K562 (cell line): ENCODE data around the gene USP1. TPM values are rescaled to one million over a fixed set of nuclear protein-coding genes. Genes with fewer than 3 reads are reported as not detected.

Experiments used
- BRD4 ChIP-seq: fragments of 200-600 bp; sonication (generic); IDR thresholded peaks from 2 replicates; pipeline ENCODE4 v1.6.1; 2017; ENCODE audit warnings: inconsistent platforms
- CC2D1A ChIP-seq: fragments of 450-650 bp; IDR thresholded peaks from 2 replicates; pipeline ENCODE4 v1.6.1; 2017; ENCODE audit warnings: mild to moderate bottlenecking
- CREB3L1 ChIP-seq: fragments of 450-650 bp; IDR thresholded peaks from 2 replicates; pipeline ENCODE4 v1.6.1; 2014; ENCODE audit warnings: low read depth, mild to moderate bottlenecking, moderate library complexity, borderline replicate concordance
- EHMT2 ChIP-seq: fragments of 450-650 bp; IDR thresholded peaks from 2 replicates; pipeline ENCODE4 v1.6.1; 2018; ENCODE audit warnings: antibody characterized with exemption
- FOXJ2 ChIP-seq: fragments of 200-800 bp; sonication (Bioruptor generic); IDR thresholded peaks from 2 replicates; pipeline ENCODE4 v1.6.1; 2016; ENCODE audit warnings: missing genetic modification characterization, missing compliant biosample characterization
- HDGF ChIP-seq: fragments of 450-650 bp; IDR thresholded peaks from 2 replicates; pipeline ENCODE4 v1.6.1; 2016
- MLLT1 ChIP-seq, 2 experiments: fragments of 450-650 bp; IDR thresholded peaks; 2 replicates each; pipeline ENCODE4 v1.6.1; 2016
- PHB2 ChIP-seq: fragments of 450-650 bp; IDR thresholded peaks from 2 replicates; pipeline ENCODE4 v1.6.1; 2017; ENCODE audit warnings: low read depth
- POLR2AphosphoS2 ChIP-seq: IDR thresholded peaks from 2 replicates; pipeline ENCODE4 v1.6.1; 2012; ENCODE audit warnings: low read length, improper control_type of control experiment
- RBM15 ChIP-seq: fragments of 200-400 bp; formaldehyde crosslinking; IDR thresholded peaks from 2 replicates; pipeline ENCODE4 v1.6.1; 2018; ENCODE audit warnings: mild to moderate bottlenecking, low read length, moderate library complexity; ENCODE audit not compliant: insufficient read depth
- TFAP4 ChIP-seq: sonication (generic); formaldehyde crosslinking; IDR thresholded peaks from 2 replicates; pipeline ENCODE4 v1.8.0; 2022; ENCODE audit warnings: missing genetic modification reagents, mild to moderate bottlenecking, moderate library complexity, borderline replicate concordance
- THRAP3 ChIP-seq: fragments of 450-650 bp; IDR thresholded peaks from 2 replicates; pipeline ENCODE4 v1.6.1; 2016; ENCODE audit warnings: mild to moderate bottlenecking, inconsistent platforms, borderline replicate concordance
- ZNF143 ChIP-seq: sonication (generic); formaldehyde crosslinking; IDR thresholded peaks from 2 replicates; pipeline ENCODE4 v1.9.0; 2022; ENCODE audit warnings: mild to moderate bottlenecking, missing genetic modification reagents
- ZNF197 ChIP-seq: fragments of 200-800 bp; sonication (Bioruptor generic); IDR thresholded peaks from 2 replicates; pipeline ENCODE4 v1.6.1; 2016; ENCODE audit warnings: low read depth, missing genetic modification characterization, missing compliant biosample characterization
- ZNF592 ChIP-seq: fragments of 450-650 bp; IDR thresholded peaks from 2 replicates; pipeline ENCODE4 v1.6.1; 2017; ENCODE audit warnings: antibody characterized with exemption, mild to moderate bottlenecking
- ZNF830 ChIP-seq: fragments of 250-450 bp; sonication (Bioruptor Pico); IDR thresholded peaks from 2 replicates; pipeline ENCODE4 v1.5.0; 2021; ENCODE audit warnings: mild to moderate bottlenecking
- polyA plus RNA-seq, 8 experiments: library from polyadenylated mRNA; depleted of rRNA in 4 of 8; stranded (reverse) in 5 of 8; unstranded in 3 of 8; fragments of >200 nt; fragmentation: Nextera tagmentation in 2 of 8; fragmentation: Illumina TruSeq in 1 of 8; extraction: Ambion mirVana in 2 of 8; extraction: Trizol in 1 of 8; gene quantifications; 2 replicates each; pipeline versions ENCODE4 v1.2.1 to v1.2.3, GENCODE V29; 2011 to 2014; ENCODE audit warnings: inconsistent platforms in 1 of 8, missing spikeins in 1 of 8
- total RNA-seq, 7 experiments: library from RNA; depleted of rRNA in 6 of 7; stranded (reverse); fragments of >200 nt in 6 of 7; fragmentation: Illumina TruSeq in 2 of 7; extraction: Trizol in 2 of 7; gene quantifications; 2 replicates each; pipeline versions ENCODE4 v1.2.1 to v1.2.3, GENCODE V29; 2011 to 2021; ENCODE audit warnings: low replicate concordance in 1 of 7

Gene USP1
- total and polyA plus RNA-seq, 9 of the 15 experiments (the other 6 are each of a cell fraction or from before 2014, with no cell fraction given), result 27.3 to 87.9 (median 51.7) TPM

- 0 out of 2 replicates have a peak, but pooled peaks have one; percentile 14 for TF ChIP-seq ZNF592
- TF ChIP-seq THRAP3, result 0 out of 2 replicates have a peak, but pooled peaks have one; percentile 10
- no peak for TF ChIP-seq RBM15
- peak in 1 of 2 experiments; percentile 16; a peak in 1 of 4 replicates for TF ChIP-seq MLLT1 (IDR thresholded peaks at IDR 0.05)
- 0 out of 2 replicates have a peak, but pooled peaks have one; percentile 4 for TF ChIP-seq TFAP4 (CRISPR knock-in tag)
- TF ChIP-seq PHB2, result 0 out of 2 replicates have a peak, but pooled peaks have one; percentile 22
- 0 out of 2 replicates have a peak, but pooled peaks have one; percentile 49 for TF ChIP-seq HDGF
- no peak for TF ChIP-seq ZNF830
- no peak for TF ChIP-seq EHMT2
- TF ChIP-seq POLR2AphosphoS2, result no peak
- no peak for TF ChIP-seq ZNF143 (CRISPR knock-in tag)
- TF ChIP-seq FOXJ2, result peak; percentile 28
- 0 out of 2 replicates have a peak, but pooled peaks have one; percentile 17 for TF ChIP-seq CC2D1A
- no peak; the same call in 1 of the 2 replicates for TF ChIP-seq CREB3L1
- peak; percentile 86 for TF ChIP-seq BRD4
- 0 out of 2 replicates have a peak, but pooled peaks have one; percentile 11 for TF ChIP-seq ZNF197 (CRISPR knock-in tag)
Measured at GRCh38 chr1:62435231-62436038, 1.4 kb upstream of the USP1 start (continued).
